NB4 (cell line): Measurements from ENCODE around the gene NIT2.

Experiments used
- POLR2A ChIP-seq: IDR thresholded peaks from 2 replicates; pipeline ENCODE4 v1.6.1; 2011; ENCODE audit warnings: mild to moderate bottlenecking; ENCODE audit not compliant: insufficient read length; ENCODE audit errors: extremely low read depth
- TF ChIP-seq, protein P1 (sequence below): IDR thresholded peaks from one replicate; pipeline ENCODE4 v1.5.1; 2012; ENCODE audit warnings: low read depth, low read length
- TF ChIP-seq, protein P2 (sequence below): IDR thresholded peaks from 2 replicates; pipeline ENCODE4 v1.6.1; 2011; ENCODE audit warnings: low read depth, low read length

- no peak for TF ChIP-seq POLR2A
- TF ChIP-seq, protein P1, sequence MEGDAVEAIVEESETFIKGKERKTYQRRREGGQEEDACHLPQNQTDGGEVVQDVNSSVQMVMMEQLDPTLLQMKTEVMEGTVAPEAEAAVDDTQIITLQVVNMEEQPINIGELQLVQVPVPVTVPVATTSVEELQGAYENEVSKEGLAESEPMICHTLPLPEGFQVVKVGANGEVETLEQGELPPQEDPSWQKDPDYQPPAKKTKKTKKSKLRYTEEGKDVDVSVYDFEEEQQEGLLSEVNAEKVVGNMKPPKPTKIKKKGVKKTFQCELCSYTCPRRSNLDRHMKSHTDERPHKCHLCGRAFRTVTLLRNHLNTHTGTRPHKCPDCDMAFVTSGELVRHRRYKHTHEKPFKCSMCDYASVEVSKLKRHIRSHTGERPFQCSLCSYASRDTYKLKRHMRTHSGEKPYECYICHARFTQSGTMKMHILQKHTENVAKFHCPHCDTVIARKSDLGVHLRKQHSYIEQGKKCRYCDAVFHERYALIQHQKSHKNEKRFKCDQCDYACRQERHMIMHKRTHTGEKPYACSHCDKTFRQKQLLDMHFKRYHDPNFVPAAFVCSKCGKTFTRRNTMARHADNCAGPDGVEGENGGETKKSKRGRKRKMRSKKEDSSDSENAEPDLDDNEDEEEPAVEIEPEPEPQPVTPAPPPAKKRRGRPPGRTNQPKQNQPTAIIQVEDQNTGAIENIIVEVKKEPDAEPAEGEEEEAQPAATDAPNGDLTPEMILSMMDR = no peak
- TF ChIP-seq, protein P2, sequence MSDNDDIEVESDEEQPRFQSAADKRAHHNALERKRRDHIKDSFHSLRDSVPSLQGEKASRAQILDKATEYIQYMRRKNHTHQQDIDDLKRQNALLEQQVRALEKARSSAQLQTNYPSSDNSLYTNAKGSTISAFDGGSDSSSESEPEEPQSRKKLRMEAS = no peak
Measured at GRCh38 chr3:100396967-100397366, 62.4 kb downstream of the NIT2 start.
